PC-9 (cell line): Measurements from ENCODE around the gene SLC32A1. TPM values are rescaled to one million over a fixed set of nuclear protein-coding genes. Genes with fewer than 3 reads are reported as not detected.

Source experiments
- BruUV-seq: library from RNA; stranded (reverse); fragments of 400-500 nt; replicated peaks from 2 replicates; lab custom pipeline; 2021; lab: Mats Ljungman, UMichigan
- CTCF ChIA-PET: fragments of 300-600 bp; sonication (Branson Sonifier 250); formaldehyde crosslinking; loops from one replicate; lab custom pipeline; 2022; ENCODE audit warnings: antibody characterized with exemption; lab: Charles Lee
- POLR2A ChIA-PET: fragments of 300-600 bp; sonication (Branson Sonifier 250); formaldehyde crosslinking; loops from one replicate; lab custom pipeline; 2022; ENCODE audit warnings: antibody characterized with exemption; ENCODE audit not compliant: unreplicated experiment; lab: Charles Lee
- DNase-seq, 2 experiments: peaks; one replicate each; pipeline versions ENCODE4 v3.0.0 to v3.0.0-alpha.2; 2015 to 2022; ENCODE audit warnings: mixed read lengths in 1 of 2
- H2AFZ ChIP-seq: fragments of 200-600 bp; sonication (generic); 2 replicates; pipeline ENCODE4 v1.8.1; 2017; ENCODE audit warnings: antibody characterized with exemption
- H3F3A ChIP-seq: fragments of 200-600 bp; sonication (generic); 2 replicates; pipeline ENCODE4 v1.8.1; 2017; ENCODE audit warnings: antibody characterized with exemption, mild to moderate bottlenecking, low read depth; ENCODE audit not compliant: insufficient read depth
- H3K27ac ChIP-seq: fragments of 200-600 bp; sonication (generic); 2 replicates; pipeline ENCODE4 v1.6.1; 2016; ENCODE audit warnings: mixed run types
- H3K27me3 ChIP-seq: fragments of 200-600 bp; sonication (generic); 2 replicates; pipeline ENCODE4 v1.6.1; 2016; ENCODE audit warnings: low read depth, mixed run types; ENCODE audit not compliant: insufficient read depth
- H3K36me3 ChIP-seq: fragments of 200-600 bp; sonication (generic); 2 replicates; pipeline ENCODE4 v1.6.1; 2016; ENCODE audit warnings: low read depth, mixed run types
- H3K4me1 ChIP-seq: fragments of 200-600 bp; sonication (generic); replicated peaks from 2 replicates; pipeline ENCODE4 v1.6.1; 2016; ENCODE audit warnings: mixed run types; ENCODE audit not compliant: insufficient read depth
- H3K4me2 ChIP-seq: fragments of 200-600 bp; sonication (generic); 2 replicates; pipeline ENCODE4 v1.6.1; 2017; ENCODE audit warnings: mixed run types
- H3K4me3 ChIP-seq: fragments of 200-600 bp; sonication (generic); 2 replicates; pipeline ENCODE4 v1.6.1; 2016; ENCODE audit warnings: mixed run types
- H3K79me2 ChIP-seq: fragments of 200-600 bp; sonication (generic); 2 replicates; pipeline ENCODE4 v1.6.1; 2017; ENCODE audit warnings: low read depth, mixed run types
- H3K9me2 ChIP-seq: fragments of 200-600 bp; sonication (generic); 2 replicates; pipeline ENCODE4 v1.8.1; 2017; ENCODE audit warnings: mild to moderate bottlenecking; ENCODE audit not compliant: insufficient read depth
- H3K9me3 ChIP-seq: fragments of 200-600 bp; sonication (generic); 2 replicates; pipeline ENCODE4 v1.8.1; 2016; ENCODE audit warnings: low read depth; ENCODE audit not compliant: insufficient read depth
- H4K20me1 ChIP-seq: fragments of 200-600 bp; sonication (generic); 2 replicates; pipeline ENCODE4 v1.8.1; 2017; ENCODE audit not compliant: insufficient read depth
- CTCF ChIP-seq: fragments of 200-600 bp; sonication (generic); conservative IDR thresholded peaks from 2 replicates; pipeline ENCODE4 v1.6.1; 2017; ENCODE audit warnings: mixed run types, antibody characterized with exemption, mild to moderate bottlenecking, moderate library complexity
- EZH2 ChIP-seq: fragments of 200-600 bp; sonication (generic); IDR thresholded peaks from 2 replicates; pipeline ENCODE4 v1.8.0; 2017; ENCODE audit warnings: antibody characterized with exemption, low read depth
- intact Hi-C: fragments of 100-400 bp; cut with micrococcal nuclease; formaldehyde crosslinking; loops from one replicate; pipeline ENCODE4 v1.10.0; 2022; ENCODE audit not compliant: unreplicated experiment
- total RNA-seq: library from RNA; stranded (reverse); gene quantifications from 2 replicates; pipeline ENCODE4 v1.2.3, GENCODE V29; 2021

Gene SLC32A1
- total RNA-seq, 1 experiment from 2014 or later: not detected

GRCh38 chr20:38728911-38729642 is 4.8 kb downstream of the SLC32A1 start:
- TF ChIP-seq EZH2 (no peak), CTCF (no peak)
- CTCF ChIA-PET: no interaction called here
- H3K27ac ChIP-seq: no peak overlapping the region
- no peaks in the 10 kb centered on the region for H3K9me2 ChIP-seq
- H3K4me3 ChIP-seq: no peak overlapping the region
- no peaks in the 10 kb centered on the region for H3K79me2 ChIP-seq
- intact Hi-C loops: no loop called here
- POLR2A ChIA-PET: no interaction called here
- H3K36me3 ChIP-seq: no peaks in the 10 kb centered on the region
- H3K9me3 ChIP-seq: no peaks in the 10 kb centered on the region
- H2AFZ ChIP-seq: no peak overlapping the region
- DNase-seq: no peak
- no peaks in the 10 kb centered on the region for H4K20me1 ChIP-seq
- peaks cover 61% of the 10 kb centered on the region for H3K27me3 ChIP-seq
- H3K4me1 ChIP-seq: no peaks in the 10 kb centered on the region
- no peak overlapping the region for H3K4me2 ChIP-seq
- no peaks in the 10 kb centered on the region for H3F3A ChIP-seq
- no TSS peak for BruUV-seq

GRCh38 chr20:38729767-38730166 is 5.5 kb downstream of the SLC32A1 start:
- no peaks in the 10 kb centered on the region for H3K36me3 ChIP-seq
- intact Hi-C loops: loop anchor here (5.0 to 10.0 kb wide), 3 partner anchors 82 to 395 kb away; no protein-coding TSS in a partner anchor
- H3K27me3 ChIP-seq: peaks cover 68% of the 10 kb centered on the region
- H3F3A ChIP-seq: no peaks in the 10 kb centered on the region
- no peak overlapping the region for H3K4me3 ChIP-seq
- H4K20me1 ChIP-seq: no peaks in the 10 kb centered on the region
- no peaks in the 10 kb centered on the region for H3K9me2 ChIP-seq
- TF ChIP-seq CTCF (no peak), EZH2 (no peak)
- no peaks in the 10 kb centered on the region for H3K9me3 ChIP-seq
- no TSS peak for BruUV-seq
- DNase-seq: no peak
- H3K27ac ChIP-seq: no peak overlapping the region
- no peaks in the 10 kb centered on the region for H3K4me1 ChIP-seq
- H2AFZ ChIP-seq: no peak overlapping the region
- no peaks in the 10 kb centered on the region for H3K79me2 ChIP-seq
- H3K4me2 ChIP-seq: no peak overlapping the region
- POLR2A ChIA-PET: no interaction called here
- CTCF ChIA-PET: no interaction called here

GRCh38 chr20:38730167-38730988 is 6.1 kb downstream of the SLC32A1 start:
- ChIA-PET POLR2A (no interaction called here), CTCF (interaction anchor here (0.7 kb wide), 1 partner anchor 105 kb away, joined by 3 read pairs; no protein-coding TSS in a partner anchor)
- Histone ChIP-seq H3F3A (no peaks in the 10 kb centered on the region), H4K20me1 (no peaks in the 10 kb centered on the region), H3K79me2 (no peaks in the 10 kb centered on the region), H3K9me2 (no peaks in the 10 kb centered on the region), H2AFZ (no peak overlapping the region), H3K36me3 (no peaks in the 10 kb centered on the region), H3K27ac (no peak overlapping the region), H3K4me1 (no peaks in the 10 kb centered on the region), H3K4me2 (no peak overlapping the region), H3K4me3 (no peak overlapping the region), H3K27me3 (peaks cover 74% of the 10 kb centered on the region), H3K9me3 (no peaks in the 10 kb centered on the region; the same call in 1 of the 2 replicates)
- no TSS peak for BruUV-seq
- no peak for TF ChIP-seq CTCF
- TF ChIP-seq EZH2: no peak
- no peak for DNase-seq
- intact Hi-C loops: loop anchor here (5.0 to 10.0 kb wide), 3 partner anchors 83 to 396 kb away; no protein-coding TSS in a partner anchor
